HL-60 (cell line): ENCODE data around the gene PRSS56.

Experiments
- POLR2AphosphoS5 ChIP-seq: IDR thresholded peaks from 2 replicates; pipeline ENCODE4 v1.6.1; 2012; ENCODE audit warnings: low read depth
- SPI1 ChIP-seq: IDR thresholded peaks from 2 replicates; pipeline ENCODE4 v1.6.1; 2012; ENCODE audit warnings: low read depth, mild to moderate bottlenecking, borderline replicate concordance
- TF ChIP-seq, protein P1 (sequence below): IDR thresholded peaks from one replicate; pipeline ENCODE4 v1.5.1; 2011; ENCODE audit warnings: low read length, control low read depth, inconsistent platforms; ENCODE audit not compliant: insufficient read depth

DNA sequence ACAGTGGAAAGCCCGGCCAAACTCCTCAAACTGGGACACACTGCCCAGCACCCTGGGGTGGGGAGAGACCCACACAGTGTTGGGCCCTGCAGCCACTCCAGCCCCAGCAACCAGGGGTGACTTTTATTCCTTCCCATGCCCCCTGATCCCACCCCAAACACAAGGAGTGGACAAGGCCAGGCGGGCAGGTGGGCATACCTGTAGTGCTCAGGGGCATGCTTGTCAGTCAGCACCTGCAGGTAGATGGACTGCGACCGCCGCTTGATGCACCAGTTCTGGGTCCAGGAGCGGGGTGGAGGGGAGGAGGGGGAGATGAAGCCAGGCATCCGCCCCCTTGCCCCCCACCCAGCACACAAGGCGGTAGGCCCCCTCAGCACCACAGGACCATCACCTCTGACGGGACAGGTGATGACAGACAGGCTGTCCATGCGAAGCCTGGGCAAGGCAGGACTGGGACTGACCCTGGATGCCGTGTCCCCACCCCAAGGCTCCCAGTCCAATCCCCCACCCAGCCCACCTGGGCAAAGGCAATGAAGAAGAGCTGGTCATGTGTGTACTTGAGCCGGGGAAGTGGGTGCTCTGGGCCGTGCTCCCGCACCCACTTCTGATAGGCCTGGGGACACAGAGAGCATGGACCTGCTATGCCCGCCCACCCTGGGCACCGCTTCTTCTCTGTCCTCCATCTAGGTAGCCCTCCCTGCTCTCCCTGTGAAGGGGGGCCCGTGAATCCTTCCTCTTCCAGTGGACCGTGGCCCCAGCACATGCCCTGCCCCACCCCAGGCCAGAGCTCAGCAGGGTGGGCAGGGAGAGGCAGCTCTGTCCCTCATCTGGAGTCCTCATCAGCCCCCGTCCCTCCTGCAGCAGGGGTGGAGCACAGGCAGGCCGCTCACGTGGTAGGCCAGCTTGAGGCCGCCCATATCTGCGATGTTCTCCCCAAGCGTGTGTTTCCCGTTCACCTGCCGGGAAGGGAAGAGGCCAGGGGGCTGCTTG is 39.7 kb upstream of the PRSS56 start:
- TF ChIP-seq, protein P1, sequence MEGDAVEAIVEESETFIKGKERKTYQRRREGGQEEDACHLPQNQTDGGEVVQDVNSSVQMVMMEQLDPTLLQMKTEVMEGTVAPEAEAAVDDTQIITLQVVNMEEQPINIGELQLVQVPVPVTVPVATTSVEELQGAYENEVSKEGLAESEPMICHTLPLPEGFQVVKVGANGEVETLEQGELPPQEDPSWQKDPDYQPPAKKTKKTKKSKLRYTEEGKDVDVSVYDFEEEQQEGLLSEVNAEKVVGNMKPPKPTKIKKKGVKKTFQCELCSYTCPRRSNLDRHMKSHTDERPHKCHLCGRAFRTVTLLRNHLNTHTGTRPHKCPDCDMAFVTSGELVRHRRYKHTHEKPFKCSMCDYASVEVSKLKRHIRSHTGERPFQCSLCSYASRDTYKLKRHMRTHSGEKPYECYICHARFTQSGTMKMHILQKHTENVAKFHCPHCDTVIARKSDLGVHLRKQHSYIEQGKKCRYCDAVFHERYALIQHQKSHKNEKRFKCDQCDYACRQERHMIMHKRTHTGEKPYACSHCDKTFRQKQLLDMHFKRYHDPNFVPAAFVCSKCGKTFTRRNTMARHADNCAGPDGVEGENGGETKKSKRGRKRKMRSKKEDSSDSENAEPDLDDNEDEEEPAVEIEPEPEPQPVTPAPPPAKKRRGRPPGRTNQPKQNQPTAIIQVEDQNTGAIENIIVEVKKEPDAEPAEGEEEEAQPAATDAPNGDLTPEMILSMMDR: no peak
- TF ChIP-seq POLR2AphosphoS5 (no peak), SPI1 (no peak)
